Brain microvascular endothelial cell (primary cell): ENCODE data around the gene LRP1.

Source experiments
- DNase-seq: peaks from one replicate; pipeline ENCODE4 v3.0.0-alpha.2; 2020
- H3K27ac ChIP-seq: fragments of 250-450 bp; sonication (Bioruptor Pico); 2 replicates; pipeline ENCODE4 v1.5.1; 2020; ENCODE audit warnings: mild to moderate bottlenecking, moderate library complexity
- H3K27me3 ChIP-seq: fragments of 250-450 bp; sonication (Bioruptor Pico); replicated peaks from 2 replicates; pipeline ENCODE4 v1.5.1; 2020; ENCODE audit warnings: mild to moderate bottlenecking
- H3K36me3 ChIP-seq: fragments of 250-450 bp; sonication (Bioruptor Pico); replicated peaks from 2 replicates; pipeline ENCODE4 v1.5.1; 2020; ENCODE audit warnings: mild to moderate bottlenecking
- H3K4me3 ChIP-seq: 2 replicates; pipeline ENCODE4 v1.5.1; 2011; ENCODE audit warnings: low read depth, mild to moderate bottlenecking, control low read depth, low read length, moderate library complexity
- CTCF ChIP-seq: IDR thresholded peaks from 2 replicates; pipeline ENCODE4 v1.5.1; 2011; ENCODE audit warnings: low read depth, mild to moderate bottlenecking, moderate library complexity, low read length, control low read depth, inconsistent platforms; ENCODE audit errors: missing control alignments
- in situ Hi-C: cut with HindIII; loops from 2 replicates; pipeline ENCODE4 v1.10.0; 2017; ENCODE audit warnings: low sequenced_read_pairs, low pct_ligation_motif_present

The LRP1 gene

GRCh38 chr12:57151741-57152630 is 23.7 kb downstream of the LRP1 start:
- no peak overlapping the region for H3K4me3 ChIP-seq

GRCh38 chr12:57152639-57153038 is 24.4 kb downstream of the LRP1 start:
- DNase-seq: no peak
- H3K36me3 ChIP-seq: peaks cover 61% of the 10 kb centered on the region
- TF ChIP-seq CTCF: no peak
- peak overlapping the region; percentile 65 for H3K27ac ChIP-seq
- in situ Hi-C loops: no loop called here
- no peak overlapping the region for H3K4me3 ChIP-seq
- H3K27me3 ChIP-seq: no peaks in the 10 kb centered on the region

More at GRCh38 chr12:57151741-57152630, 23.7 kb downstream of the LRP1 start:
- Histone ChIP-seq H3K27me3 (no peaks in the 10 kb centered on the region), H3K36me3 (peaks cover 57% of the 10 kb centered on the region), H3K27ac (peak overlapping the region; percentile 65)
- TF ChIP-seq CTCF: no peak
- in situ Hi-C loops: no loop called here
- peak; percentile 32 for DNase-seq

GRCh38 chr12:57153415-57153997 is 25.2 kb downstream of the LRP1 start:
- in situ Hi-C loops: no loop called here
- no peak for DNase-seq
- Histone ChIP-seq H3K27ac (no peak overlapping the region), H3K36me3 (peaks cover 67% of the 10 kb centered on the region), H3K27me3 (no peaks in the 10 kb centered on the region), H3K4me3 (no peak overlapping the region)
- TF ChIP-seq CTCF: no peak

- Histone ChIP-seq H3K27ac (no peak overlapping the region), H3K36me3 (peaks cover 72% of the 10 kb centered on the region)
- in situ Hi-C loops: no loop called here
These were observed 25.8 kb downstream of the LRP1 start for GRCh38 chr12:57154076-57154475.

GRCh38 chr12:57154804-57155434 is 26.6 kb downstream of the LRP1 start:
- Histone ChIP-seq H3K27ac (no peak overlapping the region), H3K36me3 (peaks cover 75% of the 10 kb centered on the region), H3K27me3 (no peaks in the 10 kb centered on the region), H3K4me3 (no peak overlapping the region)
- TF ChIP-seq CTCF: no peak
- in situ Hi-C loops: no loop called here
- no peak for DNase-seq

More at GRCh38 chr12:57154076-57154475, 25.8 kb downstream of the LRP1 start:
- Histone ChIP-seq H3K27me3 (no peaks in the 10 kb centered on the region), H3K4me3 (no peak overlapping the region)
- TF ChIP-seq CTCF: no peak
- no peak for DNase-seq
